Breast epithelium (tissue), 3 donors: ENCODE measurements around the gene PMM1.

Source experiments
- CTCF ChIP-seq, 3 donors: fragments of 450-650 bp; IDR thresholded peaks; one replicate each; pipeline ENCODE4 v1.5.1; 2016 to 2017; ENCODE audit warnings: antibody characterized with exemption in 3 of 3, mild to moderate bottlenecking in 3 of 3, moderate library complexity in 3 of 3
- POLR2A ChIP-seq: fragments of 450-650 bp; IDR thresholded peaks from one replicate; pipeline ENCODE4 v1.6.1; 2016; ENCODE audit warnings: antibody characterized with exemption, mild to moderate bottlenecking, moderate library complexity
- POLR2AphosphoS5 ChIP-seq, 3 donors: sonication (generic); formaldehyde crosslinking; IDR thresholded peaks; one replicate each; pipeline ENCODE4 v1.6.1; 2017; ENCODE audit warnings: antibody characterized with exemption in 3 of 3

GRCh38 chr22:41537203-41537602, 52.4 kb downstream of the PMM1 start:
- TF ChIP-seq POLR2A (no peak), CTCF (IDR thresholded peaks at IDR 0.05) (no peak), POLR2AphosphoS5 (IDR thresholded peaks at IDR 0.05) (no peak)
